IMR-90 (cell line): ENCODE data around the gene MTRFR. TPM values are rescaled to one million over a fixed set of nuclear protein-coding genes. Genes with fewer than 3 reads are reported as not detected.

Source experiments
- ATAC-seq: fragments of 200-7000 bp; cut with Tn5 transposase; 2 replicates; pipeline ENCODE4 v1.9.1; 2020; ENCODE audit warnings: low read depth, mild to moderate bottlenecking, moderate library complexity
- BruUV-seq: library from RNA; stranded (reverse); fragments of 400-500 nt; replicated peaks from 2 replicates; lab custom pipeline; 2021; lab: Mats Ljungman, UMichigan
- CTCF ChIA-PET: fragments of 300-600 bp; formaldehyde crosslinking; extraction: SDS; loops from one replicate; lab custom pipeline; 2021; ENCODE audit warnings: antibody characterized with exemption; lab: Yijun Ruan, JAX
- POLR2A ChIA-PET: fragments of 300-600 bp; sonication (Branson Sonifier 250); formaldehyde crosslinking; loops from one replicate; lab custom pipeline; 2022; ENCODE audit warnings: antibody characterized with exemption; ENCODE audit not compliant: unreplicated experiment; lab: Charles Lee
- DNase-seq: peaks from one replicate; pipeline ENCODE4 v3.0.0; 2013
- H2AFZ ChIP-seq: replicated peaks from 2 replicates; pipeline ENCODE3; 2013; ENCODE audit warnings: low read length, mild to moderate bottlenecking; ENCODE audit not compliant: poor library complexity
- H2AK5ac ChIP-seq: 2 replicates; pipeline ENCODE4 v1.6.1; 2013; ENCODE audit warnings: low read depth, low read length, inconsistent platforms
- H2AK9ac ChIP-seq: replicated peaks from 2 replicates; pipeline ENCODE3; 2013; ENCODE audit warnings: mild to moderate bottlenecking, low read depth, low read length, moderate library complexity; ENCODE audit not compliant: poor library complexity
- H2BK120ac ChIP-seq: 2 replicates; pipeline ENCODE4 v1.6.1; 2013; ENCODE audit warnings: low read depth, low read length, inconsistent platforms
- H2BK15ac ChIP-seq: 3 replicates; pipeline ENCODE4 v1.6.1; 2013; ENCODE audit warnings: low read depth, low read length, inconsistent platforms
- H2BK20ac ChIP-seq: 2 replicates; pipeline ENCODE4 v1.6.1; 2013; ENCODE audit warnings: low read depth, mild to moderate bottlenecking, inconsistent platforms, low read length, moderate library complexity
- H2BK5ac ChIP-seq: 2 replicates; pipeline ENCODE4 v1.6.1; 2013; ENCODE audit warnings: mild to moderate bottlenecking, low read depth, low read length, inconsistent platforms; ENCODE audit not compliant: poor library complexity, severe bottlenecking
- H3K14ac ChIP-seq: replicated peaks from 2 replicates; pipeline ENCODE4 v1.6.1; 2013; ENCODE audit warnings: low read depth, low read length, inconsistent platforms
- H3K18ac ChIP-seq: 2 replicates; pipeline ENCODE4 v1.6.1; 2013; ENCODE audit warnings: low read depth, low read length, control low read depth
- H3K23ac ChIP-seq: 2 replicates; pipeline ENCODE4 v1.6.1; 2013; ENCODE audit warnings: low read depth, low read length, inconsistent platforms
- H3K27ac ChIP-seq: 2 replicates; pipeline ENCODE4 v1.5.1; 2013; ENCODE audit warnings: mild to moderate bottlenecking, control low read depth, low read length; ENCODE audit not compliant: insufficient read depth
- H3K27me3 ChIP-seq: 2 replicates; pipeline ENCODE4 v1.6.1; 2013; ENCODE audit warnings: low read length; ENCODE audit not compliant: control insufficient read depth, insufficient read depth
- H3K36me3 ChIP-seq: 2 replicates; pipeline ENCODE4 v1.6.1; 2013; ENCODE audit warnings: low read length, mixed read lengths; ENCODE audit not compliant: control insufficient read depth, insufficient read depth
- H3K4ac ChIP-seq: 2 replicates; pipeline ENCODE4 v1.6.1; 2013; ENCODE audit warnings: low read depth, low read length, inconsistent platforms
- H3K4me1 ChIP-seq: 2 replicates; pipeline ENCODE4 v1.6.1; 2013; ENCODE audit warnings: low read length, mixed read lengths; ENCODE audit not compliant: control insufficient read depth, insufficient read depth
- H3K4me2 ChIP-seq: 2 replicates; pipeline ENCODE4 v1.6.1; 2013; ENCODE audit warnings: low read depth, mild to moderate bottlenecking, control low read depth, low read length, moderate library complexity
- H3K4me3 ChIP-seq: 2 replicates; pipeline ENCODE4 v1.5.1; 2013; ENCODE audit warnings: low read depth, mild to moderate bottlenecking, control low read depth, low read length, moderate library complexity; ENCODE audit not compliant: insufficient read depth
- H3K56ac ChIP-seq: 2 replicates; pipeline ENCODE4 v1.6.1; 2013; ENCODE audit warnings: low read length, inconsistent platforms; ENCODE audit not compliant: insufficient read depth; ENCODE audit errors: extremely low read depth
- H3K79me1 ChIP-seq, 2 experiments: 2 replicates each; pipeline ENCODE4 v1.6.1; 2013; ENCODE audit warnings: low read length in 2 of 2, inconsistent platforms in 1 of 2, low read depth in 1 of 2
- H3K9ac ChIP-seq: 2 replicates; pipeline ENCODE4 v1.6.1; 2013; ENCODE audit warnings: low read depth, low read length, control low read depth
- H3K9me1 ChIP-seq: 2 replicates; pipeline ENCODE4 v1.6.1; 2013; ENCODE audit warnings: low read length, inconsistent platforms; ENCODE audit not compliant: insufficient read depth
- H3K9me3 ChIP-seq: 2 replicates; pipeline ENCODE4 v1.6.1; 2013; ENCODE audit warnings: low read length; ENCODE audit not compliant: control insufficient read depth, insufficient read depth
- H4K20me1 ChIP-seq: 2 replicates; pipeline ENCODE4 v1.6.1; 2013; ENCODE audit warnings: low read length, inconsistent platforms; ENCODE audit not compliant: insufficient read depth
- H4K5ac ChIP-seq: 2 replicates; pipeline ENCODE4 v1.6.1; 2013; ENCODE audit warnings: mild to moderate bottlenecking, low read depth, low read length, control low read depth
- H4K8ac ChIP-seq, 2 experiments: 2 replicates each; pipeline ENCODE4 v1.6.1; 2013; ENCODE audit warnings: low read depth in 2 of 2, low read length in 2 of 2, control low read depth in 1 of 2, inconsistent platforms in 1 of 2
- H4K91ac ChIP-seq: 2 replicates; pipeline ENCODE4 v1.6.1; 2013; ENCODE audit warnings: low read depth, low read length, inconsistent platforms; ENCODE audit not compliant: insufficient read depth
- BHLHE40 ChIP-seq: fragments of 150-350 bp; IDR thresholded peaks from 2 replicates; pipeline ENCODE4 v1.6.1; 2016; ENCODE audit warnings: mild to moderate bottlenecking, low read depth, low read length
- MAFK ChIP-seq: IDR thresholded peaks from 2 replicates; pipeline ENCODE4 v1.6.1; 2012; ENCODE audit warnings: low read depth, low read length, improper control_type of control experiment
- SMC3 ChIP-seq: fragments of 150-350 bp; IDR thresholded peaks from 2 replicates; pipeline ENCODE4 v1.6.1; 2016; ENCODE audit warnings: low read depth, mild to moderate bottlenecking, antibody characterized with exemption, low read length, moderate library complexity
- WGBS, 2 experiments: methylation state at CpG; one replicate each; pipeline versions ENCODE4 v1.1.5 to v1.1.7; 2013; ENCODE audit warnings: missing lambda C conversion rate in 2 of 2; ENCODE audit not compliant: insufficient read length in 1 of 2; ENCODE audit errors: extremely low coverage in 2 of 2; 5-methylcytosine and 5-hydroxymethylcytosine counted together
- dilution Hi-C: fragments of 300-500 bp; cut with HindIII; formaldehyde crosslinking; loops from one replicate; pipeline ENCODE4 v1.14.3; 2018; ENCODE audit warnings: low sequenced_read_pairs; ENCODE audit not compliant: unreplicated experiment
- in situ Hi-C: fragments of 300-500 bp; cut with MboI; formaldehyde crosslinking; loops from 3 replicates; pipeline ENCODE4 v1.14.3; 2019; ENCODE audit warnings: low sequenced_read_pairs, inconsistent platforms, mixed read lengths
- intact Hi-C: fragments of 100-400 bp; cut with micrococcal nuclease; formaldehyde crosslinking; loops from 2 replicates; pipeline ENCODE4 v1.10.0; 2022
- polyA plus RNA-seq, 3 experiments: library from polyadenylated mRNA; depleted of rRNA; stranded (reverse); fragments of >200 nt; gene quantifications; 2 replicates each; pipeline ENCODE4 v1.2.3, GENCODE V29; 2012; ENCODE audit warnings: low replicate concordance in 1 of 3
- total RNA-seq: library from RNA; depleted of rRNA; stranded (reverse); fragments of >200 nt; gene quantifications from 2 replicates; pipeline ENCODE4 v1.2.3, GENCODE V29; 2012
- TF ChIP-seq, protein P1 (sequence below): fragments of 150-350 bp; IDR thresholded peaks from 2 replicates; pipeline ENCODE4 v1.6.1; 2016; ENCODE audit warnings: low read depth, mild to moderate bottlenecking, low read length, moderate library complexity, borderline replicate concordance

The MTRFR gene
- total and polyA plus RNA-seq, 2 of the 4 experiments (the other 2 are of a cell fraction) = 8.6 to 10.2 TPM

DNA sequence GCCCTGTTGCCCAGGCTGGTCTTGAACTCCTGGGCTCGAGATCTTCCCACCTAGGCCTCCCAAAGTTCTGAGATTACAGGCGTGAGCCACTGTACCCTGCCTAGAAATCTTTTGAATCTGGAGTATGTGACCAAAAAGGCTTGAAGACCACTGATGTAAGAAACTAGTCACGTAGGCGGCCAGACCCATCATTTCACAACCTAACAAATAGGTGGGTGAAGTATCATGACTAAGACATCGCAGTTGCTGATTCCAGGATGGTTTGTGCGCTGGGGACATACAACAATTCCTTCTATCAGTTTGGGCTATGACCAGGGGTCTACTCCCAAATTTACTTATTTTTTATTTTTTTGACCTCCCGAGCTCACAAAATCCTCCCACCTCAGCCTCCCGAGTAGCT, 50.2 kb downstream of the MTRFR start:
- ChIA-PET POLR2A (no interaction called here), CTCF (no interaction called here)
- no CpG with 5 or more reads among the region's 8 CpGs for WGBS, 2 experiments
- H3K4me1 ChIP-seq = no peaks in the 10 kb centered on the region
- H3K79me1 ChIP-seq = no peaks in the 10 kb centered on the region
- dilution Hi-C loops = no loop called here
- H4K8ac ChIP-seq = no peak overlapping the region
- no peak overlapping the region for H3K18ac ChIP-seq
- H3K14ac ChIP-seq = no peak overlapping the region
- BruUV-seq = no TSS peak
- H3K4me2 ChIP-seq = no peak overlapping the region
- H2BK120ac ChIP-seq = no peak overlapping the region
- TF ChIP-seq SMC3 = no peak
- no peak for TF ChIP-seq MAFK
- TF ChIP-seq BHLHE40 = no peak
- TF ChIP-seq, protein P1, sequence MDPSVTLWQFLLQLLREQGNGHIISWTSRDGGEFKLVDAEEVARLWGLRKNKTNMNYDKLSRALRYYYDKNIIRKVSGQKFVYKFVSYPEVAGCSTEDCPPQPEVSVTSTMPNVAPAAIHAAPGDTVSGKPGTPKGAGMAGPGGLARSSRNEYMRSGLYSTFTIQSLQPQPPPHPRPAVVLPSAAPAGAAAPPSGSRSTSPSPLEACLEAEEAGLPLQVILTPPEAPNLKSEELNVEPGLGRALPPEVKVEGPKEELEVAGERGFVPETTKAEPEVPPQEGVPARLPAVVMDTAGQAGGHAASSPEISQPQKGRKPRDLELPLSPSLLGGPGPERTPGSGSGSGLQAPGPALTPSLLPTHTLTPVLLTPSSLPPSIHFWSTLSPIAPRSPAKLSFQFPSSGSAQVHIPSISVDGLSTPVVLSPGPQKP = no peak
- no peak overlapping the region for H3K4me3 ChIP-seq
- in situ Hi-C loops = no loop called here
- ATAC-seq = no peak
- no peak overlapping the region for H2AK5ac ChIP-seq
- DNase-seq = no peak
- H3K23ac ChIP-seq = no peak overlapping the region
- no peak overlapping the region for H4K5ac ChIP-seq
- no peak overlapping the region for H4K91ac ChIP-seq
- no peaks in the 10 kb centered on the region for H3K9me1 ChIP-seq
- intact Hi-C loops = no loop called here
- no peak overlapping the region for H2BK5ac ChIP-seq
- no peak overlapping the region for H3K4ac ChIP-seq
- H4K20me1 ChIP-seq = no peaks in the 10 kb centered on the region
- H3K27ac ChIP-seq = no peak overlapping the region
- H3K36me3 ChIP-seq = no peaks in the 10 kb centered on the region
- no peak overlapping the region for H2BK15ac ChIP-seq
- H3K27me3 ChIP-seq = no peaks in the 10 kb centered on the region
- H3K56ac ChIP-seq = no peak overlapping the region
- H3K9ac ChIP-seq = no peak overlapping the region
- no peak overlapping the region for H2BK20ac ChIP-seq
- no peaks in the 10 kb centered on the region for H3K9me3 ChIP-seq
- H2AFZ ChIP-seq = no peak overlapping the region
- H2AK9ac ChIP-seq = no peak overlapping the region
